Measurements from ENCODE around the gene VPS45.

DNA sequence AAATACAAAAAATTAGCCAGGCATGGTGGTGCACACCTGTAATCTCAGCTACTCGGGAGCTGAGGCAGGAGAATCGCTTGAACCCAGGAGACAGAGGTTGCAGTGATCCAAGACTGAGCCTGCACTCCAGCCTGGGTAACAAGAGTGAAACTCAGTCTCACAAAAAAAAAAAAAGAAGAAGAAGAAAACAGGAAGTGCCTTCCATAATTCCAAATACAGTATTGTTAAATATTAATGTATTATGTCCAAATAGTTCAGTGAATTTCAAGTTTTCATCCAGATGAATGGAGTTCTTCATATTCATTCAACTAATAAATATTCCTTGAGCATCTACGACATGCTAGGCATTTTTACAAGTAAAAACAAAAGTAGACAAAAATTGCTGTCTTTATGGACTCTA lies 115.5 kb downstream of the VPS45 start:
- TF ChIP-seq, protein P1, sequence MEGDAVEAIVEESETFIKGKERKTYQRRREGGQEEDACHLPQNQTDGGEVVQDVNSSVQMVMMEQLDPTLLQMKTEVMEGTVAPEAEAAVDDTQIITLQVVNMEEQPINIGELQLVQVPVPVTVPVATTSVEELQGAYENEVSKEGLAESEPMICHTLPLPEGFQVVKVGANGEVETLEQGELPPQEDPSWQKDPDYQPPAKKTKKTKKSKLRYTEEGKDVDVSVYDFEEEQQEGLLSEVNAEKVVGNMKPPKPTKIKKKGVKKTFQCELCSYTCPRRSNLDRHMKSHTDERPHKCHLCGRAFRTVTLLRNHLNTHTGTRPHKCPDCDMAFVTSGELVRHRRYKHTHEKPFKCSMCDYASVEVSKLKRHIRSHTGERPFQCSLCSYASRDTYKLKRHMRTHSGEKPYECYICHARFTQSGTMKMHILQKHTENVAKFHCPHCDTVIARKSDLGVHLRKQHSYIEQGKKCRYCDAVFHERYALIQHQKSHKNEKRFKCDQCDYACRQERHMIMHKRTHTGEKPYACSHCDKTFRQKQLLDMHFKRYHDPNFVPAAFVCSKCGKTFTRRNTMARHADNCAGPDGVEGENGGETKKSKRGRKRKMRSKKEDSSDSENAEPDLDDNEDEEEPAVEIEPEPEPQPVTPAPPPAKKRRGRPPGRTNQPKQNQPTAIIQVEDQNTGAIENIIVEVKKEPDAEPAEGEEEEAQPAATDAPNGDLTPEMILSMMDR (IDR thresholded peaks at IDR 0.05) = no peak
- no peak for TF ChIP-seq KAT7 (CRISPR knock-in tag; IDR thresholded peaks at IDR 0.05; ENCODE audit: borderline replicate concordance)
- no peak for TF ChIP-seq FOXK1 (CRISPR knock-in tag; IDR thresholded peaks at IDR 0.05)
- TF ChIP-seq, protein P2, sequence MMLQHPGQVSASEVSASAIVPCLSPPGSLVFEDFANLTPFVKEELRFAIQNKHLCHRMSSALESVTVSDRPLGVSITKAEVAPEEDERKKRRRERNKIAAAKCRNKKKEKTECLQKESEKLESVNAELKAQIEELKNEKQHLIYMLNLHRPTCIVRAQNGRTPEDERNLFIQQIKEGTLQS (CRISPR knock-in tag; conservative IDR thresholded peaks at IDR 0.05) = no peak
- TF ChIP-seq, protein P3, sequence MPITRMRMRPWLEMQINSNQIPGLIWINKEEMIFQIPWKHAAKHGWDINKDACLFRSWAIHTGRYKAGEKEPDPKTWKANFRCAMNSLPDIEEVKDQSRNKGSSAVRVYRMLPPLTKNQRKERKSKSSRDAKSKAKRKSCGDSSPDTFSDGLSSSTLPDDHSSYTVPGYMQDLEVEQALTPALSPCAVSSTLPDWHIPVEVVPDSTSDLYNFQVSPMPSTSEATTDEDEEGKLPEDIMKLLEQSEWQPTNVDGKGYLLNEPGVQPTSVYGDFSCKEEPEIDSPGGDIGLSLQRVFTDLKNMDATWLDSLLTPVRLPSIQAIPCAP (CRISPR knock-in tag; IDR thresholded peaks at IDR 0.05) = no peak
- TF ChIP-seq, protein P4, sequence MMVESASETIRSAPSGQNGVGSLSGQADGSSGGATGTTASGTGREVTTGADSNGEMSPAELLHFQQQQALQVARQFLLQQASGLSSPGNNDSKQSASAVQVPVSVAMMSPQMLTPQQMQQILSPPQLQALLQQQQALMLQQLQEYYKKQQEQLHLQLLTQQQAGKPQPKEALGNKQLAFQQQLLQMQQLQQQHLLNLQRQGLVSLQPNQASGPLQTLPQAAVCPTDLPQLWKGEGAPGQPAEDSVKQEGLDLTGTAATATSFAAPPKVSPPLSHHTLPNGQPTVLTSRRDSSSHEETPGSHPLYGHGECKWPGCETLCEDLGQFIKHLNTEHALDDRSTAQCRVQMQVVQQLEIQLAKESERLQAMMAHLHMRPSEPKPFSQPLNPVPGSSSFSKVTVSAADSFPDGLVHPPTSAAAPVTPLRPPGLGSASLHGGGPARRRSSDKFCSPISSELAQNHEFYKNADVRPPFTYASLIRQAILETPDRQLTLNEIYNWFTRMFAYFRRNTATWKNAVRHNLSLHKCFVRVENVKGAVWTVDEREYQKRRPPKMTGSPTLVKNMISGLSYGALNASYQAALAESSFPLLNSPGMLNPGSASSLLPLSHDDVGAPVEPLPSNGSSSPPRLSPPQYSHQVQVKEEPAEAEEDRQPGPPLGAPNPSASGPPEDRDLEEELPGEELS (CRISPR knock-in tag; IDR thresholded peaks at IDR 0.05) = no peak
- TF ChIP-seq, protein P5, sequence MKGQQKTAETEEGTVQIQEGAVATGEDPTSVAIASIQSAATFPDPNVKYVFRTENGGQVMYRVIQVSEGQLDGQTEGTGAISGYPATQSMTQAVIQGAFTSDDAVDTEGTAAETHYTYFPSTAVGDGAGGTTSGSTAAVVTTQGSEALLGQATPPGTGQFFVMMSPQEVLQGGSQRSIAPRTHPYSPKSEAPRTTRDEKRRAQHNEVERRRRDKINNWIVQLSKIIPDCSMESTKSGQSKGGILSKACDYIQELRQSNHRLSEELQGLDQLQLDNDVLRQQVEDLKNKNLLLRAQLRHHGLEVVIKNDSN (CRISPR knock-in tag; IDR thresholded peaks at IDR 0.05) = no peak
- TF ChIP-seq, protein P6, sequence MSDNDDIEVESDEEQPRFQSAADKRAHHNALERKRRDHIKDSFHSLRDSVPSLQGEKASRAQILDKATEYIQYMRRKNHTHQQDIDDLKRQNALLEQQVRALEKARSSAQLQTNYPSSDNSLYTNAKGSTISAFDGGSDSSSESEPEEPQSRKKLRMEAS (CRISPR knock-in tag; IDR thresholded peaks at IDR 0.05) = no peak

All from WTC11 (cell line).